ENCODE results near the gene KAT14. TPM values are rescaled to one million over a fixed set of nuclear protein-coding genes. Genes with fewer than 3 reads are reported as not detected.
"Not testable (repeated sequence)": the region's sequence is repeated elsewhere in the genome, so short reads cannot be mapped to it uniquely, and the experiment has no call there.

Gene KAT14
- total RNA-seq, 1 experiment from 2014 or later, result 28.4 TPM

GRCh38 chr20:18195931-18196330, 58.3 kb downstream of the KAT14 start:
- Histone ChIP-seq H3K79me2 (ENCODE audit: low read depth) (no peaks in the 10 kb centered on the region), H3K27me3 (ENCODE audit: insufficient read depth, low read depth) (no peaks in the 10 kb centered on the region), H4K20me1 (ENCODE audit: insufficient read depth) (no peaks in the 10 kb centered on the region), H3F3A (ENCODE audit: insufficient read depth, low read depth) (peaks cover 26% of the 10 kb centered on the region), H3K9me3 (ENCODE audit: insufficient read depth, low read depth) (no peaks in the 10 kb centered on the region; the same call in 1 of the 2 replicates), H3K36me3 (ENCODE audit: low read depth) (no peaks in the 10 kb centered on the region), H3K4me2 (no peak overlapping the region), H3K4me1 (replicated peaks; ENCODE audit: insufficient read depth) (peaks cover 22% of the 10 kb centered on the region), H2AFZ (no peak overlapping the region), H3K9me2 (ENCODE audit: insufficient read depth) (no peaks in the 10 kb centered on the region), H3K27ac (0 out of 2 replicates have a peak overlapping the region, but pooled peaks have one; percentile 18), H3K4me3 (no peak overlapping the region)
- DNase-seq, result no peak
- no TSS peak for BruUV-seq (replicated peaks)
- POLR2A ChIA-PET (ENCODE audit: unreplicated experiment), result no interaction called here
- CTCF ChIA-PET, result no interaction called here
- intact Hi-C loops (cut with micrococcal nuclease; ENCODE audit: unreplicated experiment), result loop anchor here (2.0 kb wide), 1 partner anchor 51 kb away; no protein-coding TSS in a partner anchor
- no peak for TF ChIP-seq EZH2 (IDR thresholded peaks at IDR 0.05; ENCODE audit: low read depth)
- TF ChIP-seq, protein P1, sequence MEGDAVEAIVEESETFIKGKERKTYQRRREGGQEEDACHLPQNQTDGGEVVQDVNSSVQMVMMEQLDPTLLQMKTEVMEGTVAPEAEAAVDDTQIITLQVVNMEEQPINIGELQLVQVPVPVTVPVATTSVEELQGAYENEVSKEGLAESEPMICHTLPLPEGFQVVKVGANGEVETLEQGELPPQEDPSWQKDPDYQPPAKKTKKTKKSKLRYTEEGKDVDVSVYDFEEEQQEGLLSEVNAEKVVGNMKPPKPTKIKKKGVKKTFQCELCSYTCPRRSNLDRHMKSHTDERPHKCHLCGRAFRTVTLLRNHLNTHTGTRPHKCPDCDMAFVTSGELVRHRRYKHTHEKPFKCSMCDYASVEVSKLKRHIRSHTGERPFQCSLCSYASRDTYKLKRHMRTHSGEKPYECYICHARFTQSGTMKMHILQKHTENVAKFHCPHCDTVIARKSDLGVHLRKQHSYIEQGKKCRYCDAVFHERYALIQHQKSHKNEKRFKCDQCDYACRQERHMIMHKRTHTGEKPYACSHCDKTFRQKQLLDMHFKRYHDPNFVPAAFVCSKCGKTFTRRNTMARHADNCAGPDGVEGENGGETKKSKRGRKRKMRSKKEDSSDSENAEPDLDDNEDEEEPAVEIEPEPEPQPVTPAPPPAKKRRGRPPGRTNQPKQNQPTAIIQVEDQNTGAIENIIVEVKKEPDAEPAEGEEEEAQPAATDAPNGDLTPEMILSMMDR (conservative IDR thresholded peaks at IDR 0.05), result no peak

DNA sequence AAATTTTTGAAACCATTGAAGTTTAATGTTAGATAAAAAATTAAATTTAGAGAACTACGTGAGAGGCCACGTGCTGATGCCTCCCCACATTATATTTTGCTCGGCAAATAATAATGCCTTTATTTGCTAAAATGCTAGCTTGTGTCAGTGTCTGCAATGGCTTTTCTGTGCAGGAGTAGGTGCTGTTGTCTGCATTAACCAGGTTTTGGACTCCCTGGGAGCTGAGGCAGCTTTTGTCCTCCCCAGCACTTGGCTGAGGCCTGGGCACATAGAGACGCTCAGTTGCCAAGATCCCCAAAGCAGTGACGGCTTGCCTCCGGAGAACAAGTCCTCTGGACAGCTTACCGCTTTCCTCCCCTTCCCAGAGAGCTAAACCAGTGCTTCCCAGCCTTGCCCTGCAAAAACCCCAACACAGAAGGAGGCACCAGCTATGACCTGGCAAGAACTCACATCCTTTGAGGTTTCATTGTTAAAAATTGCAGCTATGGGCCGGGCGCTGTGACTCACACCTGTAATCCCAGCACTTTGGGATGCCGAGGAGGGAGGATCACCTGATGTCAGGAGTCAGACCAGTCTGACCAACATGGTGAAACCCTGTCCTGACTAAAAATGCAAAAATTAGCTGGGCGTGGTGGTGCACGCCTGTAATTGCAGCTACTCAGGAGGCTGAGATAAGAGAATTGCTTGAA, 59.9 kb downstream of the KAT14 start:
- Histone ChIP-seq H3K79me2 (ENCODE audit: low read depth) (no peaks in the 10 kb centered on the region), H3K4me2 (peak overlapping the region; percentile 67), H3K4me1 (replicated peaks; ENCODE audit: insufficient read depth) (peaks cover 22% of the 10 kb centered on the region), H3K4me3 (peak overlapping the region; percentile 26; the same call in 1 of the 2 replicates), H3K36me3 (ENCODE audit: low read depth) (0 out of 2 replicates have a peak, but pooled peaks cover 6% of the 10 kb centered on the region), H2AFZ (no peak overlapping the region), H4K20me1 (ENCODE audit: insufficient read depth) (no peaks in the 10 kb centered on the region), H3K9me3 (ENCODE audit: insufficient read depth, low read depth) (peaks cover 9% of the 10 kb centered on the region), H3K9me2 (ENCODE audit: insufficient read depth) (no peaks in the 10 kb centered on the region), H3K27me3 (ENCODE audit: insufficient read depth, low read depth) (no peaks in the 10 kb centered on the region), H3F3A (ENCODE audit: insufficient read depth, low read depth) (peaks cover 26% of the 10 kb centered on the region), H3K27ac (peak overlapping the region; percentile 86)
- BruUV-seq (replicated peaks), result TSS peak; percentile 81
- no peak for TF ChIP-seq EZH2 (IDR thresholded peaks at IDR 0.05; ENCODE audit: low read depth)
- TF ChIP-seq, protein P1 (conservative IDR thresholded peaks at IDR 0.05), result peak; percentile 43; the same call in 1 of the 2 replicates
- intact Hi-C loops (cut with micrococcal nuclease; ENCODE audit: unreplicated experiment), result loop anchor here (1.0 to 2.0 kb wide), 5 partner anchors 28 to 79 kb away; no protein-coding TSS in a partner anchor
- CTCF ChIA-PET, result interaction anchor here (0.7 to 1.5 kb wide), 6 partner anchors 28 to 91 kb away, joined by 3 to 7 read pairs (median 4); partner anchors contain the start of gene ZNF133
- POLR2A ChIA-PET (ENCODE audit: unreplicated experiment), result interaction anchor here (0.5 to 1.4 kb wide), 11 partner anchors 27 to 699 kb away, joined by 3 to 7 read pairs (median 5); partner anchors contain the start of gene SEC23B
- DNase-seq, result peak; percentile 91 to 96

GRCh38 chr20:18202966-18203365, 65.3 kb downstream of the KAT14 start:
- H3K4me2 ChIP-seq, result no peak overlapping the region
- no peaks in the 10 kb centered on the region for H4K20me1 ChIP-seq (ENCODE audit: insufficient read depth)
- no peaks in the 10 kb centered on the region for H3K9me2 ChIP-seq (ENCODE audit: insufficient read depth)
- H3K27ac ChIP-seq, result no peak overlapping the region
- H3K27me3 ChIP-seq (ENCODE audit: insufficient read depth, low read depth), result no peaks in the 10 kb centered on the region
- CTCF ChIA-PET, result no interaction called here
- H3F3A ChIP-seq (ENCODE audit: insufficient read depth, low read depth), result peaks cover 7% of the 10 kb centered on the region; the same call in 1 of the 2 replicates
- intact Hi-C loops (cut with micrococcal nuclease; ENCODE audit: unreplicated experiment), result no loop called here
- H3K4me3 ChIP-seq, result no peak overlapping the region
- H3K9me3 ChIP-seq (ENCODE audit: insufficient read depth, low read depth), result peaks cover 16% of the 10 kb centered on the region
- DNase-seq, result no peak
- no TSS peak for BruUV-seq (replicated peaks)
- no peaks in the 10 kb centered on the region for H3K79me2 ChIP-seq (ENCODE audit: low read depth)
- H3K36me3 ChIP-seq (ENCODE audit: low read depth), result 0 out of 2 replicates have a peak, but pooled peaks cover 6% of the 10 kb centered on the region
- H2AFZ ChIP-seq, result no peak overlapping the region
- TF ChIP-seq, protein P1 (conservative IDR thresholded peaks at IDR 0.05), result no peak
- TF ChIP-seq EZH2 (IDR thresholded peaks at IDR 0.05; ENCODE audit: low read depth), result no peak
- POLR2A ChIA-PET (ENCODE audit: unreplicated experiment), result no interaction called here
- H3K4me1 ChIP-seq (replicated peaks; ENCODE audit: insufficient read depth), result peaks cover 14% of the 10 kb centered on the region; the same call in 1 of the 2 replicates

DNA sequence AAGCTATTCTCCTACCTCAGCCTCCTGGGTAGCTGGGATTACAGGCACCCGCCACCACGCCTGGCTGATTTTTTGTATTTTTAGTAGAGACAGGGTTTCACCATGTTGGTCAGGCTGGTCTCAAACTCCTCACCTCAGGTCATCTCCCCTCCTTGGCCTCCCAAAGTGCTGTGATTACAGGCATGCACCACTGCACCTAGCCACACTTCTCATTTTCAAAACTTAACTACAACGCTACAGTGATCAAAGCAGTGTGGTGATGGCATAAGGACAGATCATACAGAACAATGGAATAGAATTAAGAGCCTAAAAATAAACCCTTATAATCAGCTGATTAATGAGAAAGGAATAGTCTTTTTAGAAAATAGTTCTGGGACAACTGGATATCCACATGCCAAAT, 66.0 kb downstream of the KAT14 start:
- intact Hi-C loops (cut with micrococcal nuclease; ENCODE audit: unreplicated experiment); H4K20me1 ChIP-seq (ENCODE audit: insufficient read depth); H3F3A ChIP-seq (ENCODE audit: insufficient read depth, low read depth); H3K9me2 ChIP-seq (ENCODE audit: insufficient read depth); H3K4me3 ChIP-seq; BruUV-seq (replicated peaks); H3K36me3 ChIP-seq (ENCODE audit: low read depth); H3K79me2 ChIP-seq (ENCODE audit: low read depth); DNase-seq; H3K4me2 ChIP-seq; H3K4me1 ChIP-seq (replicated peaks; ENCODE audit: insufficient read depth); H2AFZ ChIP-seq; H3K27ac ChIP-seq; H3K27me3 ChIP-seq (ENCODE audit: insufficient read depth, low read depth); POLR2A ChIA-PET (ENCODE audit: unreplicated experiment): not testable (repeated sequence)
- peaks cover 16% of the 10 kb centered on the region for H3K9me3 ChIP-seq (ENCODE audit: insufficient read depth, low read depth)
- CTCF ChIA-PET, result interaction anchor here (0.5 kb wide), 1 partner anchor 150 kb away, joined by 5 read pairs; no protein-coding TSS in a partner anchor

Measured in PC-9 (cell line).